ENCODE data around the gene ASB1.

The ASB1 gene

GRCh38 chr2:238406221-238406997, 20.3 kb upstream of the ASB1 start:
- Histone ChIP-seq H3K4me1 (ENCODE audit: control insufficient read depth, insufficient read depth, low read length) (no peaks in the 10 kb centered on the region), H3K4me3 (ENCODE audit: low read length) (no peak overlapping the region), H3K27me3 (replicated peaks; ENCODE audit: control insufficient read depth, insufficient read depth, low read length) (no peaks in the 10 kb centered on the region), H3K9me3 (ENCODE audit: control insufficient read depth, low read length) (no peaks in the 10 kb centered on the region), H3K36me3 (ENCODE audit: control insufficient read depth, insufficient read depth, low read length, severe bottlenecking) (peaks cover 13% of the 10 kb centered on the region), H3K9ac (ENCODE audit: low read length) (no peak overlapping the region)
- DNase-seq (ENCODE audit: low read depth) = peak; percentile 69

- H3K9me3 ChIP-seq (ENCODE audit: control insufficient read depth, low read length) = no peaks in the 10 kb centered on the region
- no peak for DNase-seq (ENCODE audit: low read depth)
- H3K4me1 ChIP-seq (ENCODE audit: control insufficient read depth, insufficient read depth, low read length) = no peaks in the 10 kb centered on the region
- no peaks in the 10 kb centered on the region for H3K27me3 ChIP-seq (replicated peaks; ENCODE audit: control insufficient read depth, insufficient read depth, low read length)
- H3K36me3 ChIP-seq (ENCODE audit: control insufficient read depth, insufficient read depth, low read length, severe bottlenecking) = peaks cover 13% of the 10 kb centered on the region
- no peak overlapping the region for H3K4me3 ChIP-seq (ENCODE audit: low read length)
- H3K9ac ChIP-seq (ENCODE audit: low read length) = no peak overlapping the region
These were observed 19.8 kb upstream of the ASB1 start for GRCh38 chr2:238406998-238407285.

- Histone ChIP-seq H3K9ac (ENCODE audit: low read length) (no peak overlapping the region), H3K27me3 (replicated peaks; ENCODE audit: control insufficient read depth, insufficient read depth, low read length) (no peaks in the 10 kb centered on the region), H3K4me1 (ENCODE audit: control insufficient read depth, insufficient read depth, low read length) (no peaks in the 10 kb centered on the region), H3K4me3 (ENCODE audit: low read length) (no peak overlapping the region), H3K9me3 (ENCODE audit: control insufficient read depth, low read length) (no peaks in the 10 kb centered on the region), H3K36me3 (ENCODE audit: control insufficient read depth, insufficient read depth, low read length, severe bottlenecking) (peaks cover 13% of the 10 kb centered on the region)
- DNase-seq (ENCODE audit: low read depth) = no peak
These were observed 19.2 kb upstream of the ASB1 start for GRCh38 chr2:238407566-238407965.

- Histone ChIP-seq H3K9me3 (ENCODE audit: control insufficient read depth, low read length) (no peaks in the 10 kb centered on the region), H3K4me3 (ENCODE audit: low read length) (no peak overlapping the region), H3K36me3 (ENCODE audit: control insufficient read depth, insufficient read depth, low read length, severe bottlenecking) (peaks cover 13% of the 10 kb centered on the region), H3K27me3 (replicated peaks; ENCODE audit: control insufficient read depth, insufficient read depth, low read length) (no peaks in the 10 kb centered on the region), H3K4me1 (ENCODE audit: control insufficient read depth, insufficient read depth, low read length) (no peaks in the 10 kb centered on the region), H3K9ac (ENCODE audit: low read length) (no peak overlapping the region)
- DNase-seq (ENCODE audit: low read depth) = no peak
These were observed 17.9 kb upstream of the ASB1 start for GRCh38 chr2:238408615-238409340.

GRCh38 chr2:238409341-238410199, 17.2 kb upstream of the ASB1 start:
- H3K4me1 ChIP-seq (ENCODE audit: control insufficient read depth, insufficient read depth, low read length) = no peaks in the 10 kb centered on the region
- no peak overlapping the region for H3K4me3 ChIP-seq (ENCODE audit: low read length)
- peaks cover 8% of the 10 kb centered on the region for H3K36me3 ChIP-seq (ENCODE audit: control insufficient read depth, insufficient read depth, low read length, severe bottlenecking)
- no peak for DNase-seq (ENCODE audit: low read depth)
- H3K27me3 ChIP-seq (replicated peaks; ENCODE audit: control insufficient read depth, insufficient read depth, low read length) = no peaks in the 10 kb centered on the region
- H3K9me3 ChIP-seq (ENCODE audit: control insufficient read depth, low read length) = no peaks in the 10 kb centered on the region
- H3K9ac ChIP-seq (ENCODE audit: low read length) = no peak overlapping the region

GRCh38 chr2:238412067-238412767, 14.5 kb upstream of the ASB1 start:
- DNase-seq (ENCODE audit: low read depth) = no peak
- Histone ChIP-seq H3K9ac (ENCODE audit: low read length) (no peak overlapping the region), H3K4me3 (ENCODE audit: low read length) (no peak overlapping the region), H3K36me3 (ENCODE audit: control insufficient read depth, insufficient read depth, low read length, severe bottlenecking) (peaks cover 5% of the 10 kb centered on the region), H3K27me3 (replicated peaks; ENCODE audit: control insufficient read depth, insufficient read depth, low read length) (no peaks in the 10 kb centered on the region), H3K4me1 (ENCODE audit: control insufficient read depth, insufficient read depth, low read length) (no peaks in the 10 kb centered on the region), H3K9me3 (ENCODE audit: control insufficient read depth, low read length) (no peaks in the 10 kb centered on the region)

- Histone ChIP-seq H3K36me3 (ENCODE audit: control insufficient read depth, insufficient read depth, low read length, severe bottlenecking) (peaks cover under 1% of the 10 kb centered on the region), H3K4me3 (ENCODE audit: low read length) (no peak overlapping the region), H3K9ac (ENCODE audit: low read length) (no peak overlapping the region), H3K4me1 (ENCODE audit: control insufficient read depth, insufficient read depth, low read length) (no peaks in the 10 kb centered on the region), H3K27me3 (replicated peaks; ENCODE audit: control insufficient read depth, insufficient read depth, low read length) (no peaks in the 10 kb centered on the region), H3K9me3 (ENCODE audit: control insufficient read depth, low read length) (no peaks in the 10 kb centered on the region)
- DNase-seq (ENCODE audit: low read depth) = no peak
These were observed 13.4 kb upstream of the ASB1 start for GRCh38 chr2:238413368-238413767.

GRCh38 chr2:238415036-238415764, 11.5 kb upstream of the ASB1 start:
- H3K36me3 ChIP-seq (ENCODE audit: control insufficient read depth, insufficient read depth, low read length, severe bottlenecking) = no peaks in the 10 kb centered on the region
- H3K9ac ChIP-seq (ENCODE audit: low read length) = no peak overlapping the region
- no peaks in the 10 kb centered on the region for H3K27me3 ChIP-seq (replicated peaks; ENCODE audit: control insufficient read depth, insufficient read depth, low read length)
- H3K4me1 ChIP-seq (ENCODE audit: control insufficient read depth, insufficient read depth, low read length) = no peaks in the 10 kb centered on the region
- H3K9me3 ChIP-seq (ENCODE audit: control insufficient read depth, low read length) = no peaks in the 10 kb centered on the region
- no peak for DNase-seq (ENCODE audit: low read depth)
- H3K4me3 ChIP-seq (ENCODE audit: low read length) = no peak overlapping the region

- no peaks in the 10 kb centered on the region for H3K9me3 ChIP-seq (ENCODE audit: control insufficient read depth, low read length)
- DNase-seq (ENCODE audit: low read depth) = no peak
- peaks cover 1% of the 10 kb centered on the region for H3K4me1 ChIP-seq (ENCODE audit: control insufficient read depth, insufficient read depth, low read length)
- H3K9ac ChIP-seq (ENCODE audit: low read length) = no peak overlapping the region
- H3K27me3 ChIP-seq (replicated peaks; ENCODE audit: control insufficient read depth, insufficient read depth, low read length) = no peaks in the 10 kb centered on the region
- no peak overlapping the region for H3K4me3 ChIP-seq (ENCODE audit: low read length)
- no peaks in the 10 kb centered on the region for H3K36me3 ChIP-seq (ENCODE audit: control insufficient read depth, insufficient read depth, low read length, severe bottlenecking)
These were observed 10.8 kb upstream of the ASB1 start for GRCh38 chr2:238415893-238416292.

GRCh38 chr2:238418196-238418998, 8.3 kb upstream of the ASB1 start:
- DNase-seq (ENCODE audit: low read depth) = peak; percentile 40
- peaks cover 11% of the 10 kb centered on the region for H3K4me1 ChIP-seq (ENCODE audit: control insufficient read depth, insufficient read depth, low read length)

More at GRCh38 chr2:238418196-238418998, 8.3 kb upstream of the ASB1 start:
- Histone ChIP-seq H3K9ac (ENCODE audit: low read length) (no peak overlapping the region), H3K9me3 (ENCODE audit: control insufficient read depth, low read length) (no peaks in the 10 kb centered on the region), H3K4me3 (ENCODE audit: low read length) (no peak overlapping the region), H3K36me3 (ENCODE audit: control insufficient read depth, insufficient read depth, low read length, severe bottlenecking) (no peaks in the 10 kb centered on the region), H3K27me3 (replicated peaks; ENCODE audit: control insufficient read depth, insufficient read depth, low read length) (no peaks in the 10 kb centered on the region)
